ENCODE measurements around the gene SFSWAP. TPM values are rescaled to one million over a fixed set of nuclear protein-coding genes. Genes with fewer than 3 reads are reported as not detected.
"Not testable (repeated sequence)": the region's sequence is repeated elsewhere in the genome, so short reads cannot be mapped to it uniquely, and the experiment has no call there.

Gene SFSWAP
- total RNA-seq, 4 donors from 2014 or later = 12.8 to 39.5 (median 25.9) TPM

DNA sequence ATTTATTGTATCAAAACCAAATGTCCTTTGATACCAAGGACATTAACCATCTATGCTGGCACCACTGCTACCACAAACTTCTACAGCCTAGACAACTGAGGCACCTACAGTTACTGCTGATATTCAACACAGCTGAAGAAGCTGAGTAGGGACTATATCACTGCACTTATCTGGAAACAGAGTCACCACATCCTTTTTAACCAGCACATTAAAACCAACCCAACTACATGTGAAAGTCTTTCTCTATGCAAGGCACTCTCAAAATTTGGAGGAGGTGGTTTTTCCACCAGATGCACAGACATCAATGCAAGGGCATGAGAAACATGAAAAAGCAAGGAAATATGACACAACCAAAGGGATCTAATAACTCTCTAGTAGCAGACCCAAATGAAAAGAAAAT, 7.7 kb upstream of the SFSWAP start:
- Histone ChIP-seq H3K36me3 (no peaks in the 10 kb centered on the region), H3K4me3 (no peak overlapping the region), H3K27me3 (peaks cover 0 to 2% (median 0%) of the 10 kb centered on the region in 4 donors), H3K9me3 (peaks cover 0 to 13% (median 8%) of the 10 kb centered on the region in 3 donors), H3K27ac (no peak overlapping the region), H3K4me1 (no peaks in the 10 kb centered on the region)
- TF ChIP-seq, protein P1, sequence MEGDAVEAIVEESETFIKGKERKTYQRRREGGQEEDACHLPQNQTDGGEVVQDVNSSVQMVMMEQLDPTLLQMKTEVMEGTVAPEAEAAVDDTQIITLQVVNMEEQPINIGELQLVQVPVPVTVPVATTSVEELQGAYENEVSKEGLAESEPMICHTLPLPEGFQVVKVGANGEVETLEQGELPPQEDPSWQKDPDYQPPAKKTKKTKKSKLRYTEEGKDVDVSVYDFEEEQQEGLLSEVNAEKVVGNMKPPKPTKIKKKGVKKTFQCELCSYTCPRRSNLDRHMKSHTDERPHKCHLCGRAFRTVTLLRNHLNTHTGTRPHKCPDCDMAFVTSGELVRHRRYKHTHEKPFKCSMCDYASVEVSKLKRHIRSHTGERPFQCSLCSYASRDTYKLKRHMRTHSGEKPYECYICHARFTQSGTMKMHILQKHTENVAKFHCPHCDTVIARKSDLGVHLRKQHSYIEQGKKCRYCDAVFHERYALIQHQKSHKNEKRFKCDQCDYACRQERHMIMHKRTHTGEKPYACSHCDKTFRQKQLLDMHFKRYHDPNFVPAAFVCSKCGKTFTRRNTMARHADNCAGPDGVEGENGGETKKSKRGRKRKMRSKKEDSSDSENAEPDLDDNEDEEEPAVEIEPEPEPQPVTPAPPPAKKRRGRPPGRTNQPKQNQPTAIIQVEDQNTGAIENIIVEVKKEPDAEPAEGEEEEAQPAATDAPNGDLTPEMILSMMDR (IDR thresholded peaks at IDR 0.05) = no peak
- TF ChIP-seq POLR2A (IDR thresholded peaks at IDR 0.05) = no peak
- no peak for DNase-seq
- intact Hi-C loops (cut with DNase I) = no loop called here

DNA sequence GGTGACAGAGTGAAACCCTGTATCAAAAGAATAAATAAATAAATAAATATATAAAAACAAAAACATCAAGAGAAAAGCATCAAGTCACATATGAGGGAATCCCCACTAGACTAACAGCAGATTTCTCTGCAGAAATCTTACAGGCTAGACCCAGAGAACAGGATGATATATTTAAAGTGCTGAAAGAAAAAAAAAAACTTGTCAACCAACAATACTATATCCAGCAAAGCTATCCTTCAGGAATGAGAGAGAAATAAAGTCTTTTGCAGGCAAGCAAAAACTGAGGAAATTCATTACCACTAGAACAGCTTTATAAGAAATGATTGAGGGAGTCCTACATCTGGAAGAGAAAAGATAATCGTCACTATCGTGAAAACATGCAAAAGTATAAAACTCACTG, 6.4 kb upstream of the SFSWAP start:
- no peak overlapping the region for H3K27ac ChIP-seq
- no peak for DNase-seq
- TF ChIP-seq POLR2A (IDR thresholded peaks at IDR 0.05) = no peak
- TF ChIP-seq, protein P1 (IDR thresholded peaks at IDR 0.05) = no peak
- no peaks in the 10 kb centered on the region for H3K4me1 ChIP-seq
- no peak overlapping the region for H3K4me3 ChIP-seq
- H3K9me3 ChIP-seq = peaks cover 0 to 13% (median 8%) of the 10 kb centered on the region in 3 donors
- H3K36me3 ChIP-seq = no peaks in the 10 kb centered on the region
- no peaks in the 10 kb centered on the region for H3K27me3 ChIP-seq
- intact Hi-C loops (cut with DNase I) = no loop called here
- 62 to 95% methylated on average over 2 of the region's 2 CpGs for WGBS, 2 donors

DNA sequence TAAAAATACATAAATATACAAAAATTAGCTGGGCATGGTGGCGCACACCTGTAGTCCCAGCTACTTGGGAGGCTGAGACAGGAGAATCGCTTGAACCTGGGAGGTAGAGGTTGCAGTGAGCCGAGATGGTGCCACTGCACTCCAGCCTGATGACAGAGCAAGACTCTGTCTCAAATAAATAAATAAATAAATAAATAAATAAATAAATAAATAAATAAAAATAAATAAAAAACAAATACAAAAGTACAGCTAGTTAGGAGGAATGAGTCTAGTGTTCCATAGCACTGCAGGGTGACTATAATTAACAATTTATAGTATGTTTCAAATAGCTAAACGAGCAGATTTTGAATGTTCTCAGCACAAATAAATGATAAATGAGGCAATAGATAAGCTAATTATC, 4.2 kb upstream of the SFSWAP start:
- WGBS, 2 donors = 79 to 91% methylated on average over 4 of the region's 4 CpGs
- intact Hi-C loops (cut with DNase I); H3K27ac ChIP-seq; H3K4me1 ChIP-seq; DNase-seq; H3K4me3 ChIP-seq; H3K36me3 ChIP-seq; H3K27me3 ChIP-seq: not testable (repeated sequence)
- peaks cover 0 to 13% (median 8%) of the 10 kb centered on the region in 3 donors for H3K9me3 ChIP-seq

DNA sequence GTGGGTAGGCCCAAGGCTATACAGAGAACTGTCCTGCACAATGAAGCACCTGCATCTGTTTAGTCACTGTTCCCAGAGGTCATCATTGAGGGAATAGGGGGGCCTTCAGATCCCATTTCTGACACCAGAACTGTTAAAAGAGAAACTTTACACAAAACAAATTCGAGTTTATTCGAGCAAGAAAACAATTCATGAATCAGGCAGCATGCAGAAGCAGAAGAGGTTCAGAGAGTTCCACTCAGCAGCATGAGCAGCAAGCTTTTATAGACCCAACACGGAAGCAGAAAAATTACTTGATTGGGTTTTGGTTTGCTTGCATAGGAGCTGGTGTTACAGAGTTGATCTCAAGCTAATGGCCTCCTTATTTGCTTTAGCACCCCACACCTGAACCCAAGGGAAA, 1.7 kb upstream of the SFSWAP start:
- 88 to 90% methylated on average over 3 of the region's 3 CpGs for WGBS, 2 donors
- H3K27me3 ChIP-seq = no peaks in the 10 kb centered on the region
- H3K36me3 ChIP-seq = peaks cover 0 to 10% (median 3%) of the 10 kb centered on the region in 3 donors
- H3K9me3 ChIP-seq = peaks cover 0 to 7% (median 4%) of the 10 kb centered on the region in 3 donors
- peaks cover 14 to 28% (median 15%) of the 10 kb centered on the region in 3 donors for H3K4me1 ChIP-seq
- no peak overlapping the region for H3K27ac ChIP-seq
- H3K4me3 ChIP-seq = no peak overlapping the region
- intact Hi-C loops (cut with DNase I) = no loop called here
- no peak for DNase-seq
- no peak for TF ChIP-seq POLR2A (IDR thresholded peaks at IDR 0.05)
- TF ChIP-seq, protein P1 (IDR thresholded peaks at IDR 0.05) = no peak

DNA sequence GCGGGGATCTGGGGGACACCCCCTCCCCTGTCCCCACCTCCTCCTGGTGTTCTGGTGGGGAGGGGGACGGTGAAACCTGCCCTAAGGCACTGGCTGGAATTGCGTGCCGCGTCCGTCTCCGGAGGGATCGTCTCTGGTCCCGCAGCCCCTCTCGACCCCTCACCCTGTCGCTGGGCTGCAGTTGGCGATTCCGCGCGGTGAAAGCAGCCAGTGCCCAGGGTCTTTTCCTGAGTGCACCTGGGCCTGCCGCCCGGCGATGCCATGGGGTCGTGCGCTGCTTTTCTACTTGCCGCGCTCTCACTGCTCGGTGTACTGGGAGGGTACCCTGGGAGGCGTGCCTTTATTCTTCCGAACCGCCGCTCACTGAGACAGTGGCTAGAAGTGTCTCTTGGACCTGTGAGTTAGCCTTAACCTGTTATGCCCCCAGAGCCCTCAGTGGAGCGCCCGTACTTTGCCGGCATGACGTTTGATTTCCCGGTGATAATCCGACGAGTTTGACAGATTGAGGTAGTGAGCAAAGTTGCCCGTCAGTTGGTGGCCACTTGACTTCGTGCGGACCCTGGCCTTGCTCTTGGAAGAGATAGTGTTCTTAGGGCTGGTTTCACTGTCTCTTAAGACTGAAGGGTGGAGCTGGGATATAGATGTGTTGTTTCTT, 788 bp downstream of the SFSWAP start:
- H3K27me3 ChIP-seq = no peaks in the 10 kb centered on the region
- peaks cover 14 to 28% (median 15%) of the 10 kb centered on the region in 3 donors for H3K4me1 ChIP-seq
- peak overlapping the region; percentile 90 to 96 (median 94) for H3K27ac ChIP-seq
- intact Hi-C loops (cut with DNase I) = no loop called here
- peak overlapping the region; percentile 90 to 99 (median 92) for H3K4me3 ChIP-seq
- DNase-seq = no peak
- no peaks in the 10 kb centered on the region for H3K9me3 ChIP-seq
- TF ChIP-seq POLR2A (IDR thresholded peaks at IDR 0.05) = no peak
- TF ChIP-seq, protein P1 (IDR thresholded peaks at IDR 0.05) = no peak
- H3K36me3 ChIP-seq = peaks cover 0 to 35% (median 26%) of the 10 kb centered on the region in 3 donors
- whole genome bisulfite sequencing, 2 donors = 0 to 2% methylated on average over 13 to 16 of the region's 37 CpGs
